ENCODE results near the gene SNRNP48. TPM values are rescaled to one million over a fixed set of nuclear protein-coding genes. Genes with fewer than 3 reads are reported as not detected.
A peak's percentile ranks its signal among the peaks of the same experiment; 100 is the strongest.

SNRNP48 gene
- total and polyA plus RNA-seq, 10 of the 15 experiments (the other 5 are each of a cell fraction or from before 2014, with no cell fraction given): 3.2 to 14.4 (median 8.9) TPM

GRCh38 chr6:7589949-7590917, at the start of gene SNRNP48 (continued):
- peak; percentile 84; the same call in 1 of the 2 replicates for TF ChIP-seq ATF3 (IDR thresholded peaks at IDR 0.05; ENCODE audit: borderline replicate concordance, extremely low read depth, low read depth, low read length)
- TF ChIP-seq HDGF (IDR thresholded peaks at IDR 0.05): no peak
- no peak; the same call in 1 of the 2 replicates for TF ChIP-seq HCFC1 (IDR thresholded peaks at IDR 0.05; ENCODE audit: low read length)
- TF ChIP-seq PML (IDR thresholded peaks at IDR 0.05; ENCODE audit: low read length): peak; percentile 75; the same call in 1 of the 2 replicates
- TF ChIP-seq, protein P1, sequence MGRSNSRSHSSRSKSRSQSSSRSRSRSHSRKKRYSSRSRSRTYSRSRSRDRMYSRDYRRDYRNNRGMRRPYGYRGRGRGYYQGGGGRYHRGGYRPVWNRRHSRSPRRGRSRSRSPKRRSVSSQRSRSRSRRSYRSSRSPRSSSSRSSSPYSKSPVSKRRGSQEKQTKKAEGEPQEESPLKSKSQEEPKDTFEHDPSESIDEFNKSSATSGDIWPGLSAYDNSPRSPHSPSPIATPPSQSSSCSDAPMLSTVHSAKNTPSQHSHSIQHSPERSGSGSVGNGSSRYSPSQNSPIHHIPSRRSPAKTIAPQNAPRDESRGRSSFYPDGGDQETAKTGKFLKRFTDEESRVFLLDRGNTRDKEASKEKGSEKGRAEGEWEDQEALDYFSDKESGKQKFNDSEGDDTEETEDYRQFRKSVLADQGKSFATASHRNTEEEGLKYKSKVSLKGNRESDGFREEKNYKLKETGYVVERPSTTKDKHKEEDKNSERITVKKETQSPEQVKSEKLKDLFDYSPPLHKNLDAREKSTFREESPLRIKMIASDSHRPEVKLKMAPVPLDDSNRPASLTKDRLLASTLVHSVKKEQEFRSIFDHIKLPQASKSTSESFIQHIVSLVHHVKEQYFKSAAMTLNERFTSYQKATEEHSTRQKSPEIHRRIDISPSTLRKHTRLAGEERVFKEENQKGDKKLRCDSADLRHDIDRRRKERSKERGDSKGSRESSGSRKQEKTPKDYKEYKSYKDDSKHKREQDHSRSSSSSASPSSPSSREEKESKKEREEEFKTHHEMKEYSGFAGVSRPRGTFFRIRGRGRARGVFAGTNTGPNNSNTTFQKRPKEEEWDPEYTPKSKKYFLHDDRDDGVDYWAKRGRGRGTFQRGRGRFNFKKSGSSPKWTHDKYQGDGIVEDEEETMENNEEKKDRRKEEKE (IDR thresholded peaks at IDR 0.05): no peak
- TF ChIP-seq IKZF1 (conservative IDR thresholded peaks at IDR 0.05): peak; percentile 48; the same call in 1 of the 2 replicates
- no peak for TF ChIP-seq SREBF2 (IDR thresholded peaks at IDR 0.05; ENCODE audit: low read length)
- no peak for TF ChIP-seq GABPA (IDR thresholded peaks at IDR 0.05; ENCODE audit: low read depth)
- TF ChIP-seq FOXK2 (IDR thresholded peaks at IDR 0.05): no peak
- no peak for TF ChIP-seq ZNF217 (IDR thresholded peaks at IDR 0.05)
- TF ChIP-seq ZNF274 (IDR thresholded peaks at IDR 0.05; ENCODE audit: insufficient read depth, insufficient read length): no peak
- no peak for TF ChIP-seq RBBP5 (conservative IDR thresholded peaks at IDR 0.05)
- TF ChIP-seq MEF2B (IDR thresholded peaks at IDR 0.05; ENCODE audit: partially characterized antibody, poor library complexity, severe bottlenecking): peak; percentile 33
- TF ChIP-seq PAX5 (IDR thresholded peaks at IDR 0.05; ENCODE audit: borderline replicate concordance, low read depth, low read length): no peak
- TF ChIP-seq ATF7 (IDR thresholded peaks at IDR 0.05; ENCODE audit: low read depth): no peak
- peak; percentile 92 for TF ChIP-seq MAX (IDR thresholded peaks at IDR 0.05; ENCODE audit: low read depth, low read length)
- no peak for TF ChIP-seq FOXM1 (IDR thresholded peaks at IDR 0.05; ENCODE audit: low read depth, low read length)
- TF ChIP-seq EZH2 (IDR thresholded peaks at IDR 0.05; ENCODE audit: borderline replicate concordance, control insufficient read depth, low read depth, low read length): no peak
- no peak for TF ChIP-seq RFX5 (IDR thresholded peaks at IDR 0.05; ENCODE audit: low read depth, low read length)
- peak; percentile 89 for TF ChIP-seq NFYB (IDR thresholded peaks at IDR 0.05; ENCODE audit: insufficient read depth, low read depth, low read length)
- no peak for TF ChIP-seq HDAC6 (IDR thresholded peaks at IDR 0.05; ENCODE audit: unreplicated experiment)
- TF ChIP-seq LARP7 (IDR thresholded peaks at IDR 0.05): no peak; the same call in 1 of the 2 replicates
- TF ChIP-seq MTA2 (IDR thresholded peaks at IDR 0.05; ENCODE audit: low read depth): no peak
- no peak for TF ChIP-seq NR2F1 (conservative IDR thresholded peaks at IDR 0.05)
- TF ChIP-seq E2F4 (IDR thresholded peaks at IDR 0.05; ENCODE audit: low read depth, low read length): peak; percentile 77
- TF ChIP-seq BMI1 (IDR thresholded peaks at IDR 0.05; ENCODE audit: borderline replicate concordance): no peak
- TF ChIP-seq POU2F2 (IDR thresholded peaks at IDR 0.05; ENCODE audit: borderline replicate concordance, low read depth, low read length): peak; percentile 63; the same call in 1 of the 3 replicates
